Fibroblast of peridontal ligament (primary cell): ENCODE results near the gene SMC1B.
"Not testable (repeated sequence)": the region's sequence is repeated elsewhere in the genome, so short reads cannot be mapped to it uniquely, and the experiment has no call there.

Experiments used
- DNase-seq: peaks from one replicate; pipeline ENCODE4 v3.0.0-alpha.2; 2010; ENCODE audit errors: extremely low read depth

The SMC1B gene

GRCh38 chr22:45420539-45420938 is 7.1 kb upstream of the SMC1B start:
- no peak for DNase-seq

DNA sequence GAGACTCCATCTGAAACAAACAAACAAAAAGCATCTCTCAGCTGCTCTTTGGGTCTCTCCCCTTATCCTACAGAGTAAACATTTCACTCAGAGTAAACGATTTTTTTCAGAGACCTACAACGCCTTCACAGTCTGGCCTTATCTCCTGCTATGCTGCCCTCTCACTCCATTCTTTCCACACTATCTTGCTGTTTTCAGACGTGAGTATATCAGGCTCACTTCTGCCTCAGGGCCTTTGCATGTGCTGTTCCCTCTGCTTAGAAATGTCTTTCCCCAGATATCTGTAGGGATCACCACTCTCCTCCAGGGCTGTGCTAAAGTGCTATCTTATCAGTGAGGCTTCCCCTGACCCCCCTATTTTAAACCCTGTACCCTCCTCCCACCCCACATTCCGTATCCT is 6.6 kb upstream of the SMC1B start:
- no peak for DNase-seq

DNA sequence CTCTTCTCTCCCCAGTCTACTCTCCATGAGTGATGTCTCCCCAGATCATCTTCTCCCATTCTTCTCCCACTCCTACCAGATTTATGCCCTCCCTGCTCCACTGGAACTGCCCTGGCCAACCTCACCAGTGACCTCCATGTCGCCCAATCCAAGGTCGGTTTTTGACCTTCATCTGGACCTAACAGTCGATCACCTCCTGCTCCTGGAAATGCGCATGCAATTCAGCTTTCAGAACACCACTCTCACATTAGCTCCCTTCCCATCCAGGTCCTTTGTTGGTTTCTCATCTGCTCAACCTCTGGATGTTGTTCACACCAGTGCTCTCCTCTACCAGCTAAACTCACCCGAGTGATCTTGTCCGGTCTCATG is 5.4 kb upstream of the SMC1B start:
- no peak for DNase-seq

DNA sequence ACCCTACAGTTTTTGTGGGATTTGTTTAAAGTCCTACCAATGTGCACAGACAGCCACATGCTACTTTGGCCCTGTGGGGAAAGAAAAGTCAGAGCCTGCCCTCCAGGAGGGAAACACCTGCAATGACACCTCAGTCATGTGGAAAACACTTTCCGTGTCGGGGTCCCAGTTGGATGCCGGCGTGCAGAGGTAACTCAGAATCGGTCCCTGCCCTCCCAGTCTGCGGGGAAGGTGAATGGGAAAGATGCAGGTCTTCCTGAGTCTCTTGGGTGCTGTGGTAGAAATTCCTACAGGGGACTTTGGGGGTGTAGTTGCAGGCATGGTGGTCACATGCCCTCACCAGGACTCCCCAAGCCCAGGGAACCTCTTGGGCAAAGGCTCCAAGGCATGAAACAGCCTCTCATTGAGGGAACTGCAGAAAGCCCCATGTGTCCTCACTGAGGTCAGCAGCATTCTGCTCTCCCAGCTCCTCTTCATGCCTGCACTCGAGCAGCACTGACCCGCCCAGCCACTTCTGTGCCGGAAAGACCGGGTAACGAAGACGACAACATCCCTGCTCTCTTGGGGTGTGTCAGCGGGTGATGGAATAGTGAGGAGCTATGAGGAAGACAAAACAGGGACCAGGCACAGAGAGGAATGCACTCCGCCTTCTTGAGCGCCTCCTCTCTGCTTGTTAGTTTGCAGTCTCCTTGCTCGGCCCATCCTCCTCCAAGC is 4.8 kb upstream of the SMC1B start:
- no peak for DNase-seq

DNA sequence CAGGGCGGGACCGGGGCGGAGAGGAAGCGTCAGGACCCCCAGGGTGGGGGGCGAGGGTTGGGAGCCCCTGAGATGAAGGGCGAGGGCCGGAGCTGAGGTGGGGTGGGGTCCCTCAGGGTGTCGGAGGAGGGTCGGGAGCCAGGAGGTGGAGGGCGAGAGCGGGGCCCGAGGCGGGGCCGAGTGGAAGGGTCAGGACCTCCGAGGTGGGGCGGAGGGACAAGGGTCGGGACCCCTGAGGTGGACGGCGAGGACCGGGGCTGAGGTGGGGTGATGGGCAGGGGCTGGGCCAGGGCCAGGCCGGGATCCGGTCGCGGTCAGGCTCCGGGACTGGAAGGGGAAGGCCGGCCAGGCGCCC is 409 bp downstream of the SMC1B start:
- no peak for DNase-seq

- DNase-seq: no peak
Measured at GRCh38 chr22:45407793-45408192, 5.6 kb downstream of the SMC1B start.

GRCh38 chr22:45402466-45402985 is 10.9 kb downstream of the SMC1B start:
- no peak for DNase-seq

DNA sequence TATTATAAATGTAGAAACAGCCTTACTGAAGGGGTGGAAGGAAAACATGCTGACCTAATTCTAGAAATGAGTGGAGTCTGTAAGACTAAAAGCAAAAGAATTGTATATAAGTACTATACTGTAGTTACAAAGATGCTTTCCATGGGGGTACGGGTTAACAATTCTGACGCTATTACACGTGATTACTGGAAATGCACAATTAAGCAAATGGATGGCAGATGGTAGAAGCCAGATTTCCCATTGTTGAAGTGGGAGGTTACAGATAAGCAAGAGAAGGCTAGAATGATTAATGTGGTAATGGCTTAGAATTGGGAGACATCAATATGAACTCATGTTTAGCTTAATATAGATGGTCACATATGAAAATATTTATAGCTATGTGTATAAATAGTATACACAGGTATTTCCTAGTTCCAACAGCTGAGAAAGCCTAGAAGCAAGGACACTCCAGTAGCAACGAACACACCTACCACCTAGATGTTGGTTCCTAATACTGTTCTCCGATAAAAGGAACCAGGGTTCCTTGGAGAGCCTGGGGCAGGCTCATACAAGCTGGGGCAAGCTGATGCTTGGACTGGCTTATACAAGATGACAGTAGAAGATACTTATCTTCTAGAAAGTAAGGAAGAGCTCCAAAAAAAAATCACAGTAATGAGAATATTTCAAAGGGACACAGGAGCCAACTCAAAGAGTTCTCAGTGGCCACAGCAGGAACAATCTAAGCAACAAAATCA is 13.5 kb downstream of the SMC1B start:
- DNase-seq: no peak

GRCh38 chr22:45398214-45398613 is 15.2 kb downstream of the SMC1B start:
- no peak for DNase-seq

DNA sequence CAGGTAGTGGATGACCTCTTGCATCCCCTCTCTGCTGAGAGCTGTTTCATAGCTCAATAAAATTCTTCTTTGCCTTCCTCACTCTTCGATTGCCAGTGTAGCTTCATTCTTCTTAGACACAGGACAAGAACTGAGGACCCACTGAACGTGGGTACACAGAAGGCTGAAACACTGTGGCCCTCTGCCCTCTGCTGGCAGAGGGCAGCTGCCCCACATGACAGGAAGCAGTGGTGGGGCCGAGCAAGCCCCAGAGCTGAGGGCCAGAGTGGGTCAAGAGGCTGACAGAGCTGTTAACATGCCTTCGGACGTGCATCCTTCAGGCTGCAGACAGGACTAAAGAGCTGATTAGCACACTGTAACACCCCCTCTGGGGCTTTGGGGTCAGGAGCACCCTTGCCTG is 15.6 kb downstream of the SMC1B start:
- no peak for DNase-seq

DNA sequence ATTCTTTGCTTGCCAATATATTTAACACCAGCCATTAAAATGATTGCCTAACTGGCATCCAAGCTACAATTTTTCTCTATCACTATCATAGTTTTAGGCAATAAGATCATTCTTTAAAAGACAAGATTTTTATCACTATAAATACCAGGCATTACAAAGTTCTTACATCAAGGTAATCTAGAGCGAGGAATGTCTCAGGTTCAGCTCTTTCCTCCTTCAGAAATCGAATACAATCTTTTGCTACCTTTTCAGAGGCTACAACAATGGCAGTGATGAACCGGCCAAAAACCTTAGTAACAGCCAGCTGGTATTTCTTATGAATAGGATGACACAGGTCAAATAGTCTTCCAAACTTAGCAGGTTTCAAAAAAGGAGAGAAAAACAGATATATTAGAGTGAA is 23.9 kb downstream of the SMC1B start:
- DNase-seq: no peak

GRCh38 chr22:45381348-45381747 is 32.1 kb downstream of the SMC1B start:
- DNase-seq: no peak

DNA sequence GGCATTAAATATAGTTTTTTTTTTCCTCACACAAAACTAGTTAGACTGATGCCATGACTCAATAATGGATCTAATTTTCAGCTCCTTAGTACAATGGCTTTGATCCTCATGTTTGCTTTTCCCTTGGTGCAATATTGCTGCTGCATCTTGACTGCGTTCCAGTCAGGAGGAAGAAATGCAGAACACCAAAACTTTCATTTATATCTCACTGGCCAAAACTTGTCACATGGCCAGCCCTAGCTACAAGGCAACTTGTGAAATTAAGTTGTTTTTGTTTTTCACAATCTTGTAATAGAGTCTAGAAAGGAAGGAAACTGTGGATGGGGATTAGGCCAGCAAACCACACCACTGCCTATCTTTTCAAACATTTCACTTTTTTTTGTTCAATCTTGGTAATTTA is 36.7 kb downstream of the SMC1B start:
- DNase-seq: peak; percentile 8

DNA sequence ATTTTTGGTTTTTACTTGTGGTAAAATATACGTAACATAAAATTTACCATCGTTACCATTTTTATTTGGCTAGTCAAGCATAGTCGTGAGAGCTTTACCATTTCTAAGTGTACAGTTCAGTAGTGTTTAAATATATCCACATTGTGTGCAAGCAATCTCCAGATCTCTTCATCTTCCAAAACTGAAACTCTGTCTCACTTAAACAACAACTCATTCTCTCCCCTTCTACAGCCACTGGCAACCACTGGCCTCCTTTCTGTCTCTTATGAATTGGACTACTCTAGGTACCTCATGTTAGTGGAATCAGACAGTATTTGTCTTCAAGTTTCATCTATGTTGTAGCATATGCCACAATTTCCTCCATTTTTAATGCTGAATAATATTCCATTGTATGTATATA is 37.4 kb downstream of the SMC1B start:
- DNase-seq: no peak

DNA sequence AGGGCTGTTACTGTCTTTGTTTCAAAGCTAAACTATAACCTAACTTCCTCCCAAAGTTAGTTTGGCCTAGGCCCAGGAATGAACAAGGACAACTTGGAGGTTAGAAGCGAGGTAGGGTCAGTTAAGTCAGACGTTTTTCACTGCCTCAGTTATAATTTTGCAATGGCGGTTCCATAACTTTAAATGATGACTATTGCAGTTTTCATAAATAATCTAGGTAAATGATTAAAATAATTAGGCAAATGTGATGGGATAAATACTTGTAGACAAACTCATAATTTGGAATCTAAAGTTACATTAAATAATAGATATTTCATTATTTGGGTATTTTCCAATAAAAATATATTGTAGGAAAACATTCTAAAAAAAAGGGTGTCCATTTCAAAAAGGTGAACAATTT is 39.8 kb downstream of the SMC1B start:
- not testable (repeated sequence) for DNase-seq

GRCh38 chr22:45366713-45367112 is 46.7 kb downstream of the SMC1B start:
- no peak for DNase-seq

DNA sequence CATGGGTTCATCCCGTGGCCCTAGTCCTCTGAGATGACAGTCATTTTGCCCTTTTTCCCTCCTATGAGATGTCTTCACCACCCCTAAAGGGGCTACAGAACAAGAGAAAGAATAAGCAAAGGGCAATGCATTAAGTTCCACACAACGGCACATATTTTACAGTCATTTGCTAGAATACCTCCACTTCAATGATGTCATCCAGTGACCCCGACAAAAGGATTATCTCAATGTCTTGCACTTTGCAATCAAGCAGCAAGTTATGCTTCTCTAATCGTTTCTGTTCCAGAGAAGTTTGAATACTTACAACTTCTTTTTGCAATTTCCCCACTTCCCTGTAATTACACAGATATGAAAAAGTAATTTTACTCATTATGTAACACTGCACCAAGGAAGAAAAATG is 53.8 kb downstream of the SMC1B start:
- no peak for DNase-seq

DNA sequence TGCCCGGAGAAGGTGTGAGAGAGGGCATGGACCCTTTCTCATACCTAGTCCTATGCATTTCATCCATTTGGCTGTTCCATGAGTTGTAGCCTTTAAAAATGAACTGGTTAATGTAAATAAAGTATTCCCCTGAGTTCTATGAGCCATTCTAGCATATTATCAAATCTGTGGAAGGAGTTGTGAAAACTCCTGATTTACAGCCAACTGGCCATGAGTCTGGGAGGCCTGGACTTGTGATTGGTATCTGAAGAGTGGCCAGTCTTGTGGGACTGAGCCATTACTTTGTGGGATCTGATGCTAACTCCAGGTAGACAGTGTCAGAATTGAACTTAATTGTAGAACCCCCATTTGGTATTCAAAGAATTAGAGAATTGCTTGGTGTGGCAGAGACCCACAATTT is 55.3 kb downstream of the SMC1B start:
- DNase-seq: peak; percentile 92

DNA sequence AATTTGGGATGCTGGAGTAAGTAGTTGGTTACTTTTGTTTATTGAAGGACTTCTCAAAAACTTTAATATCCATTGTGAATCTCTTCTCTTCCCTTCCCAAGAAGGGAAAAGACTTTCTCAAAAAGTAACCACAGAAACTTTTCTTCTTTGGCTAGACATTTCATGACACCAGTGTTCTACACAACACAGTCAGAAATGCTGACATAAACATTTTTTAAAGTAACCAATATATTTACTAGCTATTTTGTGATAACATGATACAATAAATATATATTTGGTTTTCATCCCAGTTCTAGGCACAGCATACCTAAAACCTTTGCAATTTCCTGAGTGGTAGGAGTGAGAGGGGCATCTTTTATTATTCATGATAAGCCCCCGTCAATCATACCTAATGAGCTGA is 55.9 kb downstream of the SMC1B start:
- peak; percentile 5 for DNase-seq

DNA sequence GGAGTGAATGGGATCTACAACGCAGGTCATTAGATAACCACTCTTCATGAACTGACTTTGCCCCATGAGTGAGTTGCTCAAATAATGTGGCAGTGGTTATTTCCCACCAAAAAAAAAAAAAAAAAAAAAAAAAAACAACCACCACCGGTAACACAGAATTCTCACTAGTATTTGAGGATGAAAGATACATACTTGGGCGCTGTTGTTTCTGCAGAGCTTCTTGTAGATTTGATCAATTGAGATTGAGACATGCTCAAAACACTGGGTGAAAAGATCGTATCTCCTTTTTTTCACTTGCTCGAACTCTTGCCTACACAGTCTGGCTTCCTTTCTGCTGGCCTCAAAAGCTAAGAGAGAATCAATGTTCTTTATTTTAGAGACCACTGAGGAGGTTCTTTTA is 59.6 kb downstream of the SMC1B start:
- DNase-seq: no peak

DNA sequence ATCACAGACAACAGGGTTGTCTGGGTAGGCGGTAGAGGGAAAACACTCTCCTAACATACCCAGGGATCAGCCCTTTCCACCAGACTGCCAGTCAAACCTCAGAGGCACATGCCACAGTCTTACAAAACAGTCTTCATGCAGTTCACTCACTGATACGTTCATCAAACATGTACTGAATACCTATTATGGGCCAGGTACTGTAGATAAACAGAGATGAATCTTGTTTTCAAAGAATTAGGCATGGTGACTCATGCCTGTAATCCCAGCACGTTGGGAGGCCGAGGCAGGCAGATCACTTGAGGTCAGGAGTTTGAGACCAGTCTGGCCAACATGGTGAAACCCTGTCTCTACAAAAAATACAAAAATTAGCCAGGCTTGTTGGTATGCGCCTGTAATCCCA is 60.6 kb downstream of the SMC1B start:
- not testable (repeated sequence) for DNase-seq

GRCh38 chr22:45351956-45352355 is 61.4 kb downstream of the SMC1B start:
- DNase-seq: no peak

DNA sequence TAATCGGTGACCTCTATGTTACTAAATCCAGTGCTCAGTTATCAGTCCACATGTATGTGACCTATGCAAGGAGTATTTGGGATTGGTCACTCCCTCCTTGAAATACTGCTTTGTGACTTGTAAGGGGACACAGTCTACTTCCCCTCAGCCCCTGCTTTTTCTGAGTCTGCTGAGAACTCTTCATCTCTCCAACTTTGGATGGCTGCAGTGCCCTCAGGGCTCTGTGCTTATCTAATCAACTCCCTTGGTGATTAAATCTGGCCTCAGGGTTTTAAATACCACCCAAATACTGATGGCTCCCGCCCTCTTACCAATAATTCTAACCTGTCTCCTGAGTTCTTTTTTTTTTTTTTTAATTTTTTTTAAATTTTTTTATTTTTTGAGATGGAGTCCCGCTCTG is 63.5 kb downstream of the SMC1B start:
- no peak for DNase-seq

- DNase-seq: peak; percentile 27
Measured at GRCh38 chr22:45344334-45344733, 69.1 kb downstream of the SMC1B start.
